PC-9 (cell line): Measurements from ENCODE around the gene GREB1L. TPM values are rescaled to one million over a fixed set of nuclear protein-coding genes. Genes with fewer than 3 reads are reported as not detected.

ENCODE experiments used
- BruUV-seq: library from RNA; stranded (reverse); fragments of 400-500 nt; replicated peaks from 2 replicates; lab custom pipeline; 2021; lab: Mats Ljungman, UMichigan
- CTCF ChIA-PET: fragments of 300-600 bp; sonication (Branson Sonifier 250); formaldehyde crosslinking; loops from one replicate; lab custom pipeline; 2022; ENCODE audit warnings: antibody characterized with exemption; lab: Charles Lee
- POLR2A ChIA-PET: fragments of 300-600 bp; sonication (Branson Sonifier 250); formaldehyde crosslinking; loops from one replicate; lab custom pipeline; 2022; ENCODE audit warnings: antibody characterized with exemption; ENCODE audit not compliant: unreplicated experiment; lab: Charles Lee
- DNase-seq, 2 experiments: peaks; one replicate each; pipeline versions ENCODE4 v3.0.0 to v3.0.0-alpha.2; 2015 to 2022; ENCODE audit warnings: mixed read lengths in 1 of 2
- H2AFZ ChIP-seq: fragments of 200-600 bp; sonication (generic); 2 replicates; pipeline ENCODE4 v1.8.1; 2017; ENCODE audit warnings: antibody characterized with exemption
- H3F3A ChIP-seq: fragments of 200-600 bp; sonication (generic); 2 replicates; pipeline ENCODE4 v1.8.1; 2017; ENCODE audit warnings: antibody characterized with exemption, mild to moderate bottlenecking, low read depth; ENCODE audit not compliant: insufficient read depth
- H3K27ac ChIP-seq: fragments of 200-600 bp; sonication (generic); 2 replicates; pipeline ENCODE4 v1.6.1; 2016; ENCODE audit warnings: mixed run types
- H3K27me3 ChIP-seq: fragments of 200-600 bp; sonication (generic); 2 replicates; pipeline ENCODE4 v1.6.1; 2016; ENCODE audit warnings: low read depth, mixed run types; ENCODE audit not compliant: insufficient read depth
- H3K36me3 ChIP-seq: fragments of 200-600 bp; sonication (generic); 2 replicates; pipeline ENCODE4 v1.6.1; 2016; ENCODE audit warnings: low read depth, mixed run types
- H3K4me1 ChIP-seq: fragments of 200-600 bp; sonication (generic); replicated peaks from 2 replicates; pipeline ENCODE4 v1.6.1; 2016; ENCODE audit warnings: mixed run types; ENCODE audit not compliant: insufficient read depth
- H3K4me2 ChIP-seq: fragments of 200-600 bp; sonication (generic); 2 replicates; pipeline ENCODE4 v1.6.1; 2017; ENCODE audit warnings: mixed run types
- H3K4me3 ChIP-seq: fragments of 200-600 bp; sonication (generic); 2 replicates; pipeline ENCODE4 v1.6.1; 2016; ENCODE audit warnings: mixed run types
- H3K79me2 ChIP-seq: fragments of 200-600 bp; sonication (generic); 2 replicates; pipeline ENCODE4 v1.6.1; 2017; ENCODE audit warnings: low read depth, mixed run types
- H3K9me2 ChIP-seq: fragments of 200-600 bp; sonication (generic); 2 replicates; pipeline ENCODE4 v1.8.1; 2017; ENCODE audit warnings: mild to moderate bottlenecking; ENCODE audit not compliant: insufficient read depth
- H3K9me3 ChIP-seq: fragments of 200-600 bp; sonication (generic); 2 replicates; pipeline ENCODE4 v1.8.1; 2016; ENCODE audit warnings: low read depth; ENCODE audit not compliant: insufficient read depth
- H4K20me1 ChIP-seq: fragments of 200-600 bp; sonication (generic); 2 replicates; pipeline ENCODE4 v1.8.1; 2017; ENCODE audit not compliant: insufficient read depth
- EZH2 ChIP-seq: fragments of 200-600 bp; sonication (generic); IDR thresholded peaks from 2 replicates; pipeline ENCODE4 v1.8.0; 2017; ENCODE audit warnings: antibody characterized with exemption, low read depth
- intact Hi-C: fragments of 100-400 bp; cut with micrococcal nuclease; formaldehyde crosslinking; loops from one replicate; pipeline ENCODE4 v1.10.0; 2022; ENCODE audit not compliant: unreplicated experiment
- total RNA-seq: library from RNA; stranded (reverse); gene quantifications from 2 replicates; pipeline ENCODE4 v1.2.3, GENCODE V29; 2021
- TF ChIP-seq, protein P1 (sequence below): fragments of 200-600 bp; sonication (generic); conservative IDR thresholded peaks from 2 replicates; pipeline ENCODE4 v1.6.1; 2017; ENCODE audit warnings: mixed run types, antibody characterized with exemption, mild to moderate bottlenecking, moderate library complexity

Gene GREB1L
- total RNA-seq, 1 experiment from 2014 or later, result 6.0 TPM

DNA sequence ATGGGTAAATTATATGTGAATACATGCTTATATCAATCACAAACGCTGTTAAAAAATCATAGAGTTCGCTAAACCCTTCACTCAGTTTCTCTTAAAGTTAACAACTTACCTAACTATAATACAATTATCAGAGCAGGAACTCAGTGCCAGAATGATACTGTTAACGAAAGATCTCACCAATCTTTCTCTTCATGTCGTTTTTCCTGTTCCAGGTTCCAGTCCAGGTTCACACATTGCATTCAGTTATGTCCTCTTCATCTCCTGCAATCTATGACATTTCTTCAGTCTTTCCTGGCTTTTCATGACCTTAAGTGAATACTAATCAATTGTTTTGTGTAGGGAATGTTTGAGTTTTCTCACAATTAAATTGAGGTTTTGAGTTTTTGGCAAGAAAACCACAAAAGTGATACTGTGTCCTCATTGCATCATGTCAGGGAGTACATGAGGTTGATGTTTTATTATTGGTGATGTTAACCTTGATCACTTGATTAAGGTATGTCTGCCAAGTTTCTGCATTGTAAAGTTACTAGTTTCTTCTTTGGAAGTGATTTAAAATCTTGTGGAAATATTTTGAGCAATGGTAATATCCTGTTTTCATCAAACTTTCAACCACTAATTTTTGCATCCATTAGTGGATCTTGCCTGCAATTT is 226.6 kb downstream of the GREB1L start:
- H3K36me3 ChIP-seq, result no peaks in the 10 kb centered on the region
- no peak overlapping the region for H3K27ac ChIP-seq
- intact Hi-C loops, result no loop called here
- no peaks in the 10 kb centered on the region for H3K27me3 ChIP-seq
- CTCF ChIA-PET, result no interaction called here
- H3K4me1 ChIP-seq, result no peaks in the 10 kb centered on the region
- no peak overlapping the region for H3K4me2 ChIP-seq
- H4K20me1 ChIP-seq, result no peaks in the 10 kb centered on the region
- no peaks in the 10 kb centered on the region for H3K9me2 ChIP-seq
- DNase-seq, result no peak
- no peaks in the 10 kb centered on the region for H3K9me3 ChIP-seq
- TF ChIP-seq, protein P1, sequence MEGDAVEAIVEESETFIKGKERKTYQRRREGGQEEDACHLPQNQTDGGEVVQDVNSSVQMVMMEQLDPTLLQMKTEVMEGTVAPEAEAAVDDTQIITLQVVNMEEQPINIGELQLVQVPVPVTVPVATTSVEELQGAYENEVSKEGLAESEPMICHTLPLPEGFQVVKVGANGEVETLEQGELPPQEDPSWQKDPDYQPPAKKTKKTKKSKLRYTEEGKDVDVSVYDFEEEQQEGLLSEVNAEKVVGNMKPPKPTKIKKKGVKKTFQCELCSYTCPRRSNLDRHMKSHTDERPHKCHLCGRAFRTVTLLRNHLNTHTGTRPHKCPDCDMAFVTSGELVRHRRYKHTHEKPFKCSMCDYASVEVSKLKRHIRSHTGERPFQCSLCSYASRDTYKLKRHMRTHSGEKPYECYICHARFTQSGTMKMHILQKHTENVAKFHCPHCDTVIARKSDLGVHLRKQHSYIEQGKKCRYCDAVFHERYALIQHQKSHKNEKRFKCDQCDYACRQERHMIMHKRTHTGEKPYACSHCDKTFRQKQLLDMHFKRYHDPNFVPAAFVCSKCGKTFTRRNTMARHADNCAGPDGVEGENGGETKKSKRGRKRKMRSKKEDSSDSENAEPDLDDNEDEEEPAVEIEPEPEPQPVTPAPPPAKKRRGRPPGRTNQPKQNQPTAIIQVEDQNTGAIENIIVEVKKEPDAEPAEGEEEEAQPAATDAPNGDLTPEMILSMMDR, result no peak
- no peak for TF ChIP-seq EZH2
- BruUV-seq, result no TSS peak
- no peaks in the 10 kb centered on the region for H3K79me2 ChIP-seq
- POLR2A ChIA-PET, result no interaction called here
- H3K4me3 ChIP-seq, result no peak overlapping the region
- H3F3A ChIP-seq, result no peaks in the 10 kb centered on the region
- no peak overlapping the region for H2AFZ ChIP-seq

DNA sequence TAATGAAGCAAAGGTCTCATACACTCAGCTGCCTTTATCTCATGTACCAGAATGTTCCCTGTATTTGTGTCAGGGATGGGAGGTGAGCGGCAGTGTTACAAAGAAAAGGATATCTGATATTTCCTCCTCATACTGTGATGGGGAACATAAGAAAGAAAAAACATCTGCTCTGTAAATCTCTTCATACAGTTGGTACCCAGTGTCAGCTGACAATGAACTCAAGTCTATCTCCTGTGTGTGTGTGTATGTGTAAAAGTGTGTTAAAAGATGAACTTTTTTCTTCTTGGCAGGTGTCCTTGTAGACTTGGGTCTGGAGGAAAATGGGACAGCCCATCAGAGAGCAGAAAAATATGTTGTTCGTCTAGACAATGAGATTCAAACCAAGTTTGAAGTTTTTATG is 230.7 kb downstream of the GREB1L start:
- Histone ChIP-seq H4K20me1 (no peaks in the 10 kb centered on the region), H3K4me2 (no peak overlapping the region), H3K4me3 (no peak overlapping the region), H3K79me2 (no peaks in the 10 kb centered on the region), H3K9me2 (no peaks in the 10 kb centered on the region), H3K9me3 (no peaks in the 10 kb centered on the region), H3K4me1 (no peaks in the 10 kb centered on the region), H3F3A (no peaks in the 10 kb centered on the region), H2AFZ (no peak overlapping the region), H3K36me3 (no peaks in the 10 kb centered on the region), H3K27me3 (no peaks in the 10 kb centered on the region), H3K27ac (no peak overlapping the region)
- ChIA-PET POLR2A (no interaction called here), CTCF (no interaction called here)
- DNase-seq, result no peak
- no TSS peak for BruUV-seq
- no peak for TF ChIP-seq EZH2
- intact Hi-C loops, result no loop called here

DNA sequence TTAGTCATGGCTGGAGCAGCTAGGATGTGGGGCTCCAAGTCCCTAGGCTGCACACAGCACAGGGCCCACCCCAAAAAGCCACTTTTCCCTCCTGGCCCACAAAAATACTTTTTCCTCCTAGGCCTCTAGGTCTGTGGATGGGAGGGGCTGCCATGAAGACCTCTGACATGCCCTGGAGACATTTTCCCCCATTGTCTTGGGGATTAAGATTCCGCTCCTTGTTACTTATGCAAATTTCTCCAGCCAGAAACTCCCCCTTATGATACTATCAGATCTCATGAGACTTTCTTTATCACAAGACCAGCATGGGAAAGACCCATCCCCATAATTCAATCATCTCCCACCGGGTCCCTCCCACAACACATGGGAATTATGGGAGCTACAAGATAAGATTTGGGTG is 232.6 kb downstream of the GREB1L start:
- CTCF ChIA-PET, result no interaction called here
- intact Hi-C loops, result no loop called here
- Histone ChIP-seq H2AFZ (no peak overlapping the region), H3K79me2 (no peaks in the 10 kb centered on the region), H3K9me3 (no peaks in the 10 kb centered on the region), H3K4me3 (no peak overlapping the region), H3K4me1 (no peaks in the 10 kb centered on the region), H3K36me3 (no peaks in the 10 kb centered on the region), H3F3A (no peaks in the 10 kb centered on the region), H3K9me2 (no peaks in the 10 kb centered on the region), H4K20me1 (no peaks in the 10 kb centered on the region), H3K27ac (no peak overlapping the region), H3K4me2 (no peak overlapping the region), H3K27me3 (no peaks in the 10 kb centered on the region)
- no peak for TF ChIP-seq EZH2
- TF ChIP-seq, protein P1, result no peak
- POLR2A ChIA-PET, result no interaction called here
- DNase-seq, result no peak
- BruUV-seq, result no TSS peak

DNA sequence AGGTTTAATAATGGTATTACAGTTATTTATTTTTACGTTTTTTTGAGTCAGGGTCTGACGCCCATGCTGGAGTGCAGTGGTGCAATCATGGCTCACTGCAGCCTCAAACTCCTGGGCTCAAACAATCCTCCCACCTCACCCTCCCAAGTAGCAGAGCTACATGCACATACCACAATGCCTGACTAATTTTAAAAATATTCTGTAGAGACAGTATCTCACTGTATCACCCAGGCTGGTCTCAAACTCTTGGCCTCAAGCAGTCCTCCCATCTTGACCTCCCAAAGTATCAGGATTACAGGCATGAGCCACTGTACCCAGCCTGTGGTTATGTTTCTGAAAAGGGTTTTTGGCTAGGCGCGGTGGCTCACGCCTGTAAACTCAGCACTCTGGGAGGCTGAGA is 237.7 kb downstream of the GREB1L start:
- no TSS peak for BruUV-seq
- H3K4me2 ChIP-seq, result no peak overlapping the region
- intact Hi-C loops, result no loop called here
- H3K4me1 ChIP-seq, result no peaks in the 10 kb centered on the region; the same call in 1 of the 2 replicates
- no peak for DNase-seq
- POLR2A ChIA-PET, result no interaction called here
- CTCF ChIA-PET, result no interaction called here
- no peaks in the 10 kb centered on the region for H3K36me3 ChIP-seq
- H3F3A ChIP-seq, result no peaks in the 10 kb centered on the region
- H3K27me3 ChIP-seq, result no peaks in the 10 kb centered on the region
- H3K27ac ChIP-seq, result no peak overlapping the region
- TF ChIP-seq, protein P1, result no peak
- TF ChIP-seq EZH2, result no peak
- no peaks in the 10 kb centered on the region for H3K9me2 ChIP-seq
- H3K79me2 ChIP-seq, result no peaks in the 10 kb centered on the region
- H4K20me1 ChIP-seq, result no peaks in the 10 kb centered on the region
- no peak overlapping the region for H2AFZ ChIP-seq
- no peak overlapping the region for H3K4me3 ChIP-seq
- no peaks in the 10 kb centered on the region for H3K9me3 ChIP-seq
